Measurements from ENCODE around the gene CPNE4. TPM values are rescaled to one million over a fixed set of nuclear protein-coding genes. Genes with fewer than 3 reads are reported as not detected.

Gene CPNE4
- total RNA-seq, 1 experiment from 2014 or later: 0.29 TPM

DNA sequence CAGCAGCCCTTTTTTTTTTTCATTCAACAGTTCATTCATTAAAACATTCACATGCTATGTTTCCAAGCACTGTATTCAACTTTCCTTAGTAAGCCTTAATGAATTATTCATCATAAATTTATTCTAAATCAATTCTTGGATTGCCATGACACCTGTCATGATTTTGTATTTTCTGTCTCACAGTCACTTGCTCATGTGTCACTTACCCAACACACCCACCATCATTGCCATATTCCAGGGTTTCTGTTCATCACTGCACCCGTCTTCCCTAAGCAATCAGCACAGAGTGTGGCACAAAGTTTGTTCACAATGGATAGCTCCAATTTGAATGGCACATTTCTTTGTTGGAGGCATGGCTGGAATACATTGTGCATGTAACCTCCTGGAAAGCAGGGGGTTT lies 27.2 kb downstream of the CPNE4 start:
- H3K4me1 ChIP-seq (replicated peaks): no peaks in the 10 kb centered on the region
- no peaks in the 10 kb centered on the region for H3K9me3 ChIP-seq (replicated peaks)
- DNase-seq (ENCODE audit: low read depth in 1 of 2, low spot score in 2 of 2): no peak
- H3K36me3 ChIP-seq: no peaks in the 10 kb centered on the region
- H3K27me3 ChIP-seq (replicated peaks): no peaks in the 10 kb centered on the region
- no peak overlapping the region for H3K4me3 ChIP-seq
- no peak overlapping the region for H3K27ac ChIP-seq

DNA sequence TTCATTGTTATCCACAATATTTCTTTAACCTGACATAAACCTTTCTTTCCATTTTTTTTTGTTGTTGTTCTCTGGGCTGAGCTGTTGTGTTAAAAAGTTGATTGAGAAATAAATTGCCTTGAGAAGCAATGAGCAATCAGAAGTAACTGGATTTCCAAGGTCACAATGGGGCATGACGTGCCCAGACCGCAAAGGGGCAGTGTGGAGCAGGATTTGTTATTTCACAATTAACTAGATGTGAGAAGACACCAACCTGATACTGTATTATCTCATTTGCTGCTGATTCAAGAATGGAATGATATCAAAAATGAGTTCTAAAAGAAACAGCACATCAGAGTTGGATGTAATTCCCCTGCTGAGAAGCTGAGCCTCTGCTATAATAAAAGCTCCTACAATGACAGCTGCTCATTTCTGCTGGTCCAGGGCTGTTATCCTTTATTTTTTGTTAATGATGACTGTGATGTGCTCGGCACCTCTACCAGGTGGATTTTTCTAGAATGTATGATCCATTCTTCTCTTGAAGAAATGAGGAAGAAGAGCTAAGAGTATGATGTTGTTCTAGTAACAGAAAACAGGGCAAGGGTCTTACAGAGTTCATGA lies 28.1 kb downstream of the CPNE4 start:
- Histone ChIP-seq H3K36me3 (no peaks in the 10 kb centered on the region), H3K4me3 (no peak overlapping the region), H3K9me3 (replicated peaks) (no peaks in the 10 kb centered on the region), H3K27me3 (replicated peaks) (no peaks in the 10 kb centered on the region), H3K27ac (no peak overlapping the region), H3K4me1 (replicated peaks) (no peaks in the 10 kb centered on the region)
- DNase-seq (ENCODE audit: low read depth in 1 of 2, low spot score in 2 of 2): no peak

- Histone ChIP-seq H3K4me1 (replicated peaks) (no peaks in the 10 kb centered on the region), H3K27me3 (replicated peaks) (no peaks in the 10 kb centered on the region), H3K36me3 (no peaks in the 10 kb centered on the region), H3K9me3 (replicated peaks) (no peaks in the 10 kb centered on the region), H3K4me3 (no peak overlapping the region), H3K27ac (no peak overlapping the region)
- no peak for DNase-seq (ENCODE audit: low read depth in 1 of 2, low spot score in 2 of 2)
These were observed 30.2 kb downstream of the CPNE4 start for GRCh38 chr3:132004571-132004970.

DNA sequence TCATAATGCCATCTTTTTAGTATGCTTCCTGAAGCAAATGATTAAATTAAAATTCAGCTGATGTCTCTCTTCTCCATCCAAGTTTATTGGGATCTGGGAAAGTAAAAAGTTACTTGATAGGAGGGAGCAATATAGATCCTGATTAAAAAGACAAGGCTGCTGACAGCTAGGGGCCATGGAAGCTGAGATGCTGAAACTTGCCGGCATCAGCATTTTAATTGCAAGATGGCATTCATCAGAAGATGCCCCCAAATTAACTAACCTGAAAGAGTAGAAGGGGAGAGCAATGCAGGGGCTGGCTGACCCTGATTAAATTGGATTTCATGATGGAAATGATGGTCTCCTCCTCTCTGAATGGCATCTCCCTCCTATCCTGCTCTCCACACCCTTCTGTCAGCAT lies 31.1 kb downstream of the CPNE4 start:
- no peaks in the 10 kb centered on the region for H3K4me1 ChIP-seq (replicated peaks)
- H3K27ac ChIP-seq: no peak overlapping the region
- no peaks in the 10 kb centered on the region for H3K9me3 ChIP-seq (replicated peaks)
- H3K27me3 ChIP-seq (replicated peaks): no peaks in the 10 kb centered on the region
- H3K36me3 ChIP-seq: no peaks in the 10 kb centered on the region
- no peak overlapping the region for H3K4me3 ChIP-seq
- DNase-seq (ENCODE audit: low read depth in 1 of 2, low spot score in 2 of 2): no peak

DNA sequence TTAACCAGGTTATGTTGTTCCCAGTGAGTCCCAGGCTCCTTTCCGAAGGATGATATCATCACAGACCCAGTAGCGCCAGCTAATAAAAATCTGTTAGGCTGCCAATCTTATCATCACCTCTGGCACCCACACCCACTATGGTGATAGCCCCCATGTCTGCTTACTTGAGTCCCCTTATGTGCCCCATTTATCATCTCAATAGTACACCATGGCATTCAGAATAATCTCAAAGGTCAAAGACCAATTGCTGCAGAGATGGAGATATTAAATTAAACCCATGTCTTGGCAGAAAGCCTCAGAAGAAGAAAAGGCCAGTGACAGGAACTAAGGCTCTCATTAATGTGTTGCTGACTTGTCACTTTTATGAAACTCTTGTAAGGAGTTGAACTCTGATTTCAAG lies 32.8 kb downstream of the CPNE4 start:
- H3K4me3 ChIP-seq: no peak overlapping the region
- no peaks in the 10 kb centered on the region for H3K4me1 ChIP-seq (replicated peaks)
- H3K27me3 ChIP-seq (replicated peaks): no peaks in the 10 kb centered on the region
- no peak overlapping the region for H3K27ac ChIP-seq
- H3K36me3 ChIP-seq: no peaks in the 10 kb centered on the region
- no peaks in the 10 kb centered on the region for H3K9me3 ChIP-seq (replicated peaks)
- no peak for DNase-seq (ENCODE audit: low read depth in 1 of 2, low spot score in 2 of 2)

DNA sequence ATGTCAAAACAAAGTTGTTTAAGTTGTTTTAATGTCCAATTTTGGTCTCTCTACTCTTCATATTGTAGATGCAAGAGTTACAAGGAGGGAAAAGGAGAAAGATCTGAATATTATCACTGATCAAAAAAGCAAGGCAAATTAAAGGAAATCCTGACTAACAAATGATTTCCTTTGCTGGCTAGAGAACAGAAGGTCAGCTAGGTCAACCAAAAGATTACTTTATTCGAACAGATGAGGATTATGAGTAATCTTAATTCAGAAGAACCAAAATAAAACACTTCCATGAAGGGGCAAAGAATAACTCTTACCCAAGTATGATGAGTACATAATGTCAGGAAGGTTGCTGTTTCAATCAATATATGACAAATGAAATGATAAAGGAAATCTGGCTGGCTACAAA lies 33.8 kb downstream of the CPNE4 start:
- H3K4me3 ChIP-seq: no peak overlapping the region
- H3K36me3 ChIP-seq: no peaks in the 10 kb centered on the region
- H3K9me3 ChIP-seq (replicated peaks): no peaks in the 10 kb centered on the region
- no peaks in the 10 kb centered on the region for H3K4me1 ChIP-seq (replicated peaks)
- H3K27ac ChIP-seq: no peak overlapping the region
- no peak for DNase-seq (ENCODE audit: low read depth in 1 of 2, low spot score in 2 of 2)
- H3K27me3 ChIP-seq (replicated peaks): no peaks in the 10 kb centered on the region

- no peak for DNase-seq (ENCODE audit: low read depth in 1 of 2, low spot score in 2 of 2)
These were observed 36.8 kb downstream of the CPNE4 start for GRCh38 chr3:131998027-131998426.

GRCh38 chr3:131995891-131996290 lies 38.9 kb downstream of the CPNE4 start:
- no peaks in the 10 kb centered on the region for H3K4me1 ChIP-seq (replicated peaks)
- no peaks in the 10 kb centered on the region for H3K36me3 ChIP-seq
- no peak overlapping the region for H3K27ac ChIP-seq
- H3K4me3 ChIP-seq: no peak overlapping the region
- no peaks in the 10 kb centered on the region for H3K27me3 ChIP-seq (replicated peaks)
- DNase-seq (ENCODE audit: low read depth in 1 of 2, low spot score in 2 of 2): no peak
- H3K9me3 ChIP-seq (replicated peaks): no peaks in the 10 kb centered on the region

More at GRCh38 chr3:131998027-131998426, 36.8 kb downstream of the CPNE4 start:
- H3K36me3 ChIP-seq: no peaks in the 10 kb centered on the region
- no peaks in the 10 kb centered on the region for H3K27me3 ChIP-seq (replicated peaks)
- H3K4me1 ChIP-seq (replicated peaks): no peaks in the 10 kb centered on the region
- no peaks in the 10 kb centered on the region for H3K9me3 ChIP-seq (replicated peaks)
- no peak overlapping the region for H3K4me3 ChIP-seq
- no peak overlapping the region for H3K27ac ChIP-seq

DNA sequence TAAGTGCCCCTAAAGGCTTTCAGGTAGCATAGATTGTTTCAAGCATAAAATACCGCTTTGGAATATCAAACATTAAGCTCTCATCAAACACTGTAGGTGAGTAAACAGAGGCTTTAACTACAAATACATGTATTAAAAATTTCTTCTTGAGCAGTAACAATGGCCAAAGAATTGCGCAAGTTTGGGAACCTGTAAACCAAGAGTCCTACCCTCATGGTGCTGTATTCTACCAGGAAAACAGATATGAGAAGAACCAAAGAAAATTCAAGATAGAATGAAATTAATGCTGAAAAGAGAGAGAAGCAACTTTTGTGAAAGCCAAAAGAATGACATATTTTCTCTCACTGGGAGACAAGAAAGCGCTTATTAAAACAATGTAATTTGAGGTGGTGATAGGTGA lies 45.5 kb downstream of the CPNE4 start:
- Histone ChIP-seq H3K36me3 (no peaks in the 10 kb centered on the region), H3K4me1 (replicated peaks) (no peaks in the 10 kb centered on the region)

GRCh38 chr3:131988209-131988608 lies 46.6 kb downstream of the CPNE4 start:
- H3K9me3 ChIP-seq (replicated peaks): no peaks in the 10 kb centered on the region
- no peaks in the 10 kb centered on the region for H3K36me3 ChIP-seq
- no peaks in the 10 kb centered on the region for H3K27me3 ChIP-seq (replicated peaks)
- no peaks in the 10 kb centered on the region for H3K4me1 ChIP-seq (replicated peaks)
- no peak overlapping the region for H3K4me3 ChIP-seq
- no peak for DNase-seq (ENCODE audit: low read depth in 1 of 2, low spot score in 2 of 2)
- no peak overlapping the region for H3K27ac ChIP-seq

More for the DNA sequence above, 45.5 kb downstream of the CPNE4 start:
- Histone ChIP-seq H3K27me3 (replicated peaks) (no peaks in the 10 kb centered on the region), H3K27ac (no peak overlapping the region), H3K4me3 (no peak overlapping the region), H3K9me3 (replicated peaks) (no peaks in the 10 kb centered on the region)
- no peak for DNase-seq (ENCODE audit: low read depth in 1 of 2, low spot score in 2 of 2)

DNA sequence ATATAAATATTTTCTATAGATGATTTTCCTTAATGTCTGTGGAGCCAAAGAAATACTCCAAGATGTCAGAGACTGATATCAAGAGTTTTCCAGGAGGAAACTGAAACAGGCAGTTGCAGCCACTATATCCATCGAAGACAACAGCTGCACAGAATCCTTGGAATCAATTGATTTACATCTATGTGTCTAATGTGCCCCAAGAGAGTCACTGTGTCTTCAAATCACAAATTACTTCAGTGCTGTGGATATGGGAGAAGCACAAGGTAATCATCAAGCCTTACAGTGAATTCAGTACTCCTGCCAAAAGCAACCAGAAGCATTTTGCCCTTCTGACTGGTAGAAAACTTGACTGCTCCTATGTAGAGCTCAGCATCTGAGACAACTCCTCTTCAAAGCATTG lies 51.1 kb downstream of the CPNE4 start:
- Histone ChIP-seq H3K4me3 (no peak overlapping the region), H3K36me3 (no peaks in the 10 kb centered on the region), H3K9me3 (replicated peaks) (no peaks in the 10 kb centered on the region), H3K27me3 (replicated peaks) (no peaks in the 10 kb centered on the region), H3K4me1 (replicated peaks) (no peaks in the 10 kb centered on the region), H3K27ac (no peak overlapping the region)
- DNase-seq (ENCODE audit: low read depth in 1 of 2, low spot score in 2 of 2): no peak

DNA sequence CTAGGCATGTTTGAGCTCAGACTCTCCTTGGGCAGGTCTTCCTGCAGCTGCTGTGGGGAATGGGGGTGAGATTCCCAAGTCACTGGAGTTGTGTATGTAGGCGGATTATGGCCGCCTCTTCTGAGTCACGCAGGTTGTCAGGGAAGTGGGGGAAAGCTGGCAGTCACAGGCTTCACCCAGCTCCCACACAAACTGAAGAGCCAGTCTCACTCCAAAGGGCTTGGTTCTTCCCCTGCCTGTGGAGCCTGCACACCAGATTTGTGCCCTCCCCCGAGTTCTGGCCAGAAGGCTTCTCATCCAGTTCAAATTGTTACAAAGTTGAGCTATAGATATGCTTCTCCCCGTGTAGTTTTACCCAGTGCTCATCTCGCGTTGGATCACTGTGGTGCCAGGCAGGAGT lies 53.5 kb downstream of the CPNE4 start:
- Histone ChIP-seq H3K4me1 (replicated peaks) (no peaks in the 10 kb centered on the region), H3K4me3 (no peak overlapping the region), H3K9me3 (replicated peaks) (no peaks in the 10 kb centered on the region), H3K27me3 (replicated peaks) (no peaks in the 10 kb centered on the region), H3K27ac (no peak overlapping the region), H3K36me3 (no peaks in the 10 kb centered on the region)
- DNase-seq (ENCODE audit: low read depth in 1 of 2, low spot score in 2 of 2): no peak

- no peaks in the 10 kb centered on the region for H3K9me3 ChIP-seq (replicated peaks)
- H3K36me3 ChIP-seq: no peaks in the 10 kb centered on the region
- no peak for DNase-seq (ENCODE audit: low read depth in 1 of 2, low spot score in 2 of 2)
- peaks cover 11% of the 10 kb centered on the region for H3K4me1 ChIP-seq (replicated peaks)
- no peak overlapping the region for H3K4me3 ChIP-seq
- no peak overlapping the region for H3K27ac ChIP-seq
- H3K27me3 ChIP-seq (replicated peaks): no peaks in the 10 kb centered on the region
These were observed 58.4 kb downstream of the CPNE4 start for GRCh38 chr3:131976448-131976847.

DNA sequence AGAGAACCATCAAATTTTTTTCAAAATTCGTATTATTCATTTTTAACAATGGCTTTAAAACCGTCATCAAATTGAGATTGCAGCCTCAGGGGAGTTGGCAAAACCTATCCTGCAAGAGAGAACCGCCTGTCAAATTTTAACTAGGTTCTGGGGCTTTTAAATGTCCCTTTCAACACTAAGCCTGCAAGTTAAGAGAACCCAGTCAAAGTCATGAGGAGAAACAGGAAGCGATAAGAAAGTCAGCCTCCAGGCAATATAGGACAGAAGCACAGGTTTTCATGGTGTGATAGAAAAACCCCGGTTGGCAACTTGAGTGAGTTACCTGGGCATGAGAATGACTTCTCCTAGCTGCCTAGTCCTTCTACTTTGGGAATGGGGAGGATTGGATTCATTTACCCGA lies 59.8 kb downstream of the CPNE4 start:
- peaks cover 11% of the 10 kb centered on the region for H3K4me1 ChIP-seq (replicated peaks)
- H3K27me3 ChIP-seq (replicated peaks): no peaks in the 10 kb centered on the region
- no peak overlapping the region for H3K4me3 ChIP-seq
- H3K27ac ChIP-seq: no peak overlapping the region
- no peak for DNase-seq (ENCODE audit: low read depth in 1 of 2, low spot score in 2 of 2)
- H3K36me3 ChIP-seq: no peaks in the 10 kb centered on the region
- H3K9me3 ChIP-seq (replicated peaks): no peaks in the 10 kb centered on the region

- DNase-seq (ENCODE audit: low read depth in 1 of 2, low spot score in 2 of 2): peak in 1 of 2 experiments; percentile 45
These were observed 61.1 kb downstream of the CPNE4 start for GRCh38 chr3:131973731-131974130.

More at GRCh38 chr3:131973731-131974130, 61.1 kb downstream of the CPNE4 start:
- no peak overlapping the region for H3K4me3 ChIP-seq
- no peaks in the 10 kb centered on the region for H3K9me3 ChIP-seq (replicated peaks)
- peak overlapping the region; percentile 45 for H3K27ac ChIP-seq
- H3K27me3 ChIP-seq (replicated peaks): no peaks in the 10 kb centered on the region
- peaks cover 11% of the 10 kb centered on the region for H3K4me1 ChIP-seq (replicated peaks)
- H3K36me3 ChIP-seq: no peaks in the 10 kb centered on the region
